ENCODE measurements around the gene TMEM115. TPM values are rescaled to one million over a fixed set of nuclear protein-coding genes. Genes with fewer than 3 reads are reported as not detected.

Gene TMEM115
- total and polyA plus RNA-seq, 2 donors from 2014 or later, result 40.1 to 54.0 TPM

GRCh38 chr3:50338965-50339364 is 20.4 kb downstream of the TMEM115 start:
- Histone ChIP-seq H3K27ac (ENCODE audit: low read depth in 2 of 2, low read length in 2 of 2) (peak overlapping the region; percentile 16 to 26), H3K36me3 (ENCODE audit: control insufficient read depth in 2 of 3, insufficient read depth in 3 of 3, low read length in 3 of 3) (no peaks in the 10 kb centered on the region), H3K9me3 (ENCODE audit: control insufficient read depth in 2 of 3, insufficient read depth in 1 of 3, low read length in 3 of 3) (no peaks in the 10 kb centered on the region), H3K4me1 (ENCODE audit: control insufficient read depth in 2 of 3, insufficient read depth in 2 of 3, low read depth in 1 of 3, low read length in 3 of 3) (peaks cover 2 to 24% (median 14%) of the 10 kb centered on the region in 3 donors), H3K9ac (ENCODE audit: low read length in 3 of 3) (peak overlapping the region in 1 of 3 donors; percentile 28), H3K4me3 (ENCODE audit: low read length in 3 of 3) (no peak overlapping the region), H3K27me3 (ENCODE audit: control insufficient read depth, insufficient read depth, low read length) (no peaks in the 10 kb centered on the region)
- intact Hi-C loops (cut with DNase I), result no loop called here
- TF ChIP-seq CTCF (IDR thresholded peaks at IDR 0.05; ENCODE audit: borderline replicate concordance, extremely low read depth, insufficient read depth), result no peak
- DNase-seq, result no peak
- no peak for FAIRE-seq

GRCh38 chr3:50337175-50337861 is 22.0 kb downstream of the TMEM115 start:
- Histone ChIP-seq H3K4me1 (ENCODE audit: control insufficient read depth in 2 of 3, insufficient read depth in 2 of 3, low read depth in 1 of 3, low read length in 3 of 3) (peaks cover 2 to 27% (median 14%) of the 10 kb centered on the region in 3 donors), H3K27me3 (ENCODE audit: control insufficient read depth, insufficient read depth, low read length) (no peaks in the 10 kb centered on the region), H3K4me3 (ENCODE audit: low read length in 3 of 3) (peak overlapping the region; percentile 72 to 84 (median 78)), H3K9ac (ENCODE audit: low read length in 3 of 3) (peak overlapping the region; percentile 57 to 94 (median 90)), H3K36me3 (ENCODE audit: control insufficient read depth in 2 of 3, insufficient read depth in 3 of 3, low read length in 3 of 3) (no peaks in the 10 kb centered on the region), H3K27ac (ENCODE audit: low read depth in 2 of 2, low read length in 2 of 2) (peak overlapping the region; percentile 90 to 94), H3K9me3 (ENCODE audit: control insufficient read depth in 2 of 3, insufficient read depth in 1 of 3, low read length in 3 of 3) (no peaks in the 10 kb centered on the region)
- FAIRE-seq (peak; percentile 73), DNase-seq (peak; percentile 99 to 100 (median 99))
- no peak for TF ChIP-seq CTCF (IDR thresholded peaks at IDR 0.05; ENCODE audit: borderline replicate concordance, extremely low read depth, insufficient read depth)
- intact Hi-C loops (cut with DNase I), result no loop called here

GRCh38 chr3:50336452-50337174 is 22.7 kb downstream of the TMEM115 start:
- peaks cover 2 to 27% (median 14%) of the 10 kb centered on the region in 3 donors for H3K4me1 ChIP-seq (ENCODE audit: control insufficient read depth in 2 of 3, insufficient read depth in 2 of 3, low read depth in 1 of 3, low read length in 3 of 3)
- H3K4me3 ChIP-seq (ENCODE audit: low read length in 3 of 3), result peak overlapping the region; percentile 72 to 84 (median 78)
- H3K27ac ChIP-seq (ENCODE audit: low read depth in 2 of 2, low read length in 2 of 2), result peak overlapping the region; percentile 90 to 94
- intact Hi-C loops (cut with DNase I), result no loop called here
- peak in 1 of 5 donors; percentile 51 for DNase-seq
- no peak for FAIRE-seq
- TF ChIP-seq CTCF (IDR thresholded peaks at IDR 0.05; ENCODE audit: borderline replicate concordance, extremely low read depth, insufficient read depth), result no peak
- no peaks in the 10 kb centered on the region for H3K9me3 ChIP-seq (ENCODE audit: control insufficient read depth in 2 of 3, insufficient read depth in 1 of 3, low read length in 3 of 3)
- H3K27me3 ChIP-seq (ENCODE audit: control insufficient read depth, insufficient read depth, low read length), result no peaks in the 10 kb centered on the region
- H3K36me3 ChIP-seq (ENCODE audit: control insufficient read depth in 2 of 3, insufficient read depth in 3 of 3, low read length in 3 of 3), result peaks cover 0 to 6% (median 4%) of the 10 kb centered on the region in 3 donors
- peak overlapping the region; percentile 55 to 94 (median 90) for H3K9ac ChIP-seq (ENCODE audit: low read length in 3 of 3)

All from kidney (tissue), 14 donors.